NCI-H2081 treated with DMSO at 0.1 percent for 48 hours (cell line): ENCODE measurements around the gene WHRN.

Experiments
- DNase-seq: peaks from one replicate; lab custom pipeline; 2025; lab: John Stamatoyannopoulos, UW

WHRN gene

DNA sequence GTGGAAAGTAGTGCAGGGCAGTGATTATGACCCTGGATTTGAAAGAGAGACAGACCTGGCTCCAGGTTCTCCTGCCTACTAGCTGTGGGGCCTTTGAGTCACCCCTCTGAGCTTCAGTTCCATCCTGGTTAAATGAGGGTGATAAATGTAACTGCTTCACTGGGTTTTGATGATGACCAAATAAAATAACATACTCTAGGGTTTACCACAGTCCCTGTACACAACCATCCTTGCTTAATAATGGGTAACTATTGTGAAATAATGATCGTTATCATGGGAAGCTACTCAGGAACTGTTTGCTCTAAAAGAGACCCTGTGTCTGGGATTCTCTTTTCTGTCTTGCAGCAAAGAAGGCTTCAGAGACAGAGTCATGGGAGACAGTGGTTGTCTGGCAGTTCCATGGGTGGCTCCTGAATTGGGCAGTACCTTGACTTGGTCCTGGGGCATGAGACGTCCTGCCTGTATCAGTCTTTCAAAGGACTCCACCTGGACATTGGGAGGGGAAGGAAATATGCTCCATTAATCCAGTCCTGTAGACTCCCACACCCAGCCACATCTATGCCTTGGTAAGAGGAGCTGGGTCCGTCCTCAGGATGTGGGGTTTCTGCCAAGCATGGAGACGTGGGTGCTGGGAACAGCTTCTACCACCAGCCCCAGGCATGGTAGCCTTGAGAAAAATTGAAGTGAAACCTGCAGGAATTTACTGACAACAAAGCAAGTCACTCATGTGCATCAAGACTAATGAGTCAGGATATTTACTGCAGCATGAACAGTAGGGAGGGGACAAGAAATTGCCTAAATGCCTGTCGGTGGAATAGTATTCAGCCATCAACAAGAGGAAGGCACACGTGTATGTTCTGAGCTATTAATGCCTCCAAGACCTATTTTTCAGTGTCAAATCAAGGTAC is 140.9 kb downstream of the WHRN start:
- no peak for DNase-seq

DNA sequence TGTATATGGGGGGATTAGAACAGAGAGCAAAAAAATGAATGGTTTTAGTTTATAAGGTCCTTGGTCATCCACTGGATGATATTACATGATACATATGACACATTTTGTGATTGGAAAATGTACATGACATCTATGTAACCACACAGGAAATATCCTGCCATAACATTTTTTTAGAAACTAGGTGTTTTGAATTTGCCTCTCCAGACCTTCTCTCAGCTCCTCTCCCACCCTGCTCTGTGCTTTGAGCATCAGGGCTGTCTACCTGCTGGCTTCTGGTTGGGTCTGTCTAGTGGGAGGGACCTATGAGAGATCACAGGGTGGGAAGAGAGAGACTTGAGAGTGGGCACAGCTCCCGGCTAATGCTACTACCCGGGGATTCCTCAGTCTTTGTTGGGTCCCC is 141.8 kb downstream of the WHRN start:
- no peak for DNase-seq

DNA sequence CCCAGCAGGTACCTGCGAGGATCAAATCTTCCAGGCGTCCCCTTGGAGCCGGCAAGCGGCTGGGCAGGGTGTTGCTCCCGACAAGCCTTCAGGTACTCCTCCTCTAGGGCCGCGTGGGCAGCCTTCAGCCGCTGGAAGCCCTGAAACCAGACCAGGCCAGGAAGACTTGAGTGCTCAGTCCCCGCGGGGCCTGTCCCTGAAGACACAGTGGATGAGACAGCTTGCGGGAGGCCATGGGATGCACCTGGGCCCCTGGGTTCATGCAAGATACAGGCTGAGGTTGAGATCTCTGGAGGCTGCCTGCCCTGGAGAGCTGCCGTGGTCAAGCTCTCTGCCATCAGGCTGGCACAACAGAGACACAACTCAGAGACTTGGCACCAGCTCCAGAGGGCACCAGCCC is 142.9 kb downstream of the WHRN start:
- DNase-seq = no peak

DNA sequence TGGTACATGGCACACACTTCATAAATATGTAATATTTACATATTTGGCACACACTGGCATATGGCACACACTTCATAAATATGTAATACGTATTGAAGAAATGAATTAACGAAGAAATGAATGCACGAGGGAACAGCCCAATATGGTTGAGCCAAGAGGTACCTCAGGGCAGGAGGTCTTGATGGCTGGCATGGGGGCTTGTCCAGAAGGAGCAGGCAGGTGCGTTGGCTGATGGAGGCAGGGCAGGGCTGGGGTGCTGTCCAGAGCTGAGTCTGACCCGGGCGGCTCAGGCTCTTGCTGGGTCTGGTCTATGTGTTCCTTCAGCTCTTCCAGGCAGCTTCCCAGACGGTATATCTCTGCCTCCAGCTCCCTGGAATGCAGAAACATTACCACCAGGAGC is 143.7 kb downstream of the WHRN start:
- DNase-seq = no peak

DNA sequence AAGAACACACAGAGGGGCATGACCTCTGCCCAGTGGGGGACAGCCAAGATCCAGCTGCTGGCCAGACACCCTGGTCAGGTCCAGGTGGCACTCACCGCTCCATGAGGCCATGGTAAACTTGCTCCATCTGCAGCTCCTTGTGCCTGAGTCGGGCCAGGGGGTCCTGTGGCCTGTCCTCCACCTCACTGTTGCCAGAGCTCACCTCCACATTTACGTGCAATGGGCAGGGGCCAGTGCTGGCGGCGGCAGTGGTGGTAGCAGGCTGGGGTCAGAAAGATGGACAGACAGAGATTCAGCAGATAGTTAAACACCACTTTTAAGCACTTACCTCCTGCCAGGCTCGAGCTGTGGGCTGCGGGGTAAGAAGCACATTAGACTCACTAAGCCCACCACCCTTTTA is 145.5 kb downstream of the WHRN start:
- DNase-seq = no peak

DNA sequence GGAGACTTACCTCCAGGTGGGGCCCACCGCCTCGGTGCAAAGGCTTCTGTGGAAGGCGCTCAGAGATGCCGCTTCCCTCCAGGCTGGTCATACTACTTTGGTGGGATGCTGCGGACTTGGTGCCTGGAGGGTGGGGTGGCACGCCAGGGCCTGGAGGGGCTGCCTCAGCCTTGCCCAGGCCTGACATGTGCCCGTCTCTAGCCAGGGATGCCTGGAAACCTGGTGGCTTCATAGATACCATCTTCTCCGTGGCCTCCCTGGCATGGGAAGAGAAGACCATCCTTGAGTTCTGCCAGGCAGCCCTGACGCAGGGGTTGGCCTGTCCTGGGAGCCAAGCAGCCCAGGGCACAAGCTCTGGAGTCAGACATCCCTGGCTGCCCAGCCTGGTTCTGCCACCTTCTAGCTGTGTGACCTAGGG is 147.4 kb downstream of the WHRN start:
- DNase-seq = no peak

DNA sequence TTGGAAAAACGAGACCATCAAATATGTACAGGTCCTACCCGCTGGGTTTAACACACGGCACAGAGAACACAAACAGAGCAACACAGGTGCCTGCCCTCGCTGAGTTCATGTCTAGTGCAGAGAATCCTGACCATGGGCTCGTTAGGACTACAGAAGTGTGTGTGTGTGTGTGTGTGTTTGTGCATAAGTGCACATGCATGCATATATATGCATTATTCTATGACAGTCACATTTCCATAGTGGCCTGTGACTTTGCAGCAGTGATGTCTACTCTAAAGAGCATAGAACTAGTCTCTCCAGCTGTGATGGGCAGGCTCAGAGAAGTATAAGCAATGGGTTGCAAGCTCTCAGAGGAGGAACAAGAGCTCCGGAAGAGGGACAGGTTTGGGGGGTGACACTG is 147.9 kb downstream of the WHRN start:
- no peak for DNase-seq

DNA sequence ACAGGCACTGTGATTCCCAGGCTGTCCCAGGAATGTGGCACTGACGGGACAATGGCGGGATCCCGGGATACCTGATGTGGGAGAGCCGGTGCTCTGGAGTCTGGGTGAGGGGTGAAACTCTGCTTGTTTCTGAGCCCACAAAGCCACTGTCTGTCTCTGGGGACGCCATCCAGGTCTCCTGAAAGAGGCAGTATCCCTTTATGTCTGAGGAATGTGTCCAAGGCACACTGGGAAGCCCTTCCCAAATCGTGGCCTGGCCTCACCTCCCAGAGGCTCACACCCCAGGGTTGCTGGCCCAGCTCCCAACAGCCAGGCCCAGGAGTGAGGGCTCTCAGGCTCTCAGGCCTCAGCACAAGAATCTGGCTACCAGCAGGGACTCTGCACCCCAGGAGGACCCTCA is 148.5 kb downstream of the WHRN start:
- DNase-seq = no peak

DNA sequence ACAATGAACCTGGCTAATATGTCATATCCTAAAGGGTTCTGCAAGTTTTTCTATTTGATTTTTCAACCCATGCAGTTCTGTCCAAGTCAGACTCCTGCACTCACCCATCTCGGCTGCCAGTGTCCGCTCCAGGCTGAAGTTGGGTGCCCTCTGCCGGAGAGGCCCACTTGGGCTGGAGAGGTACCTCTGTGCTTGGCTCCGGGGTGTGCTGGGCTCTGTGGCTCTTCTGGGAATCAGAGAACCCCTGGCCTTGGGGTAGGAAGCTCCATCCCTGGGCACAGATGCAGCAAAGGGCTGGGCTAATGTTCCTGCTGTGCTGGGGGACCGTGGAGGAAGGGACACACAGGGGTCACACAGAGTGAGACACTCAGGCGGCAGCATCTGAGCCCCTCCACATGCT is 149.5 kb downstream of the WHRN start:
- no peak for DNase-seq
